DOHH2 (cell line): ENCODE results near the gene ZNF398.

Experiments used
- EZH2phosphoT487 ChIP-seq: fragments of 200-600 bp; sonication (generic); IDR thresholded peaks from 2 replicates; pipeline ENCODE4 v1.6.1; 2017; ENCODE audit warnings: borderline replicate concordance, mild to moderate bottlenecking, antibody characterized with exemption, low read length, moderate library complexity, mixed read lengths
- TF ChIP-seq, protein P1 (sequence below): fragments of 200-600 bp; sonication (generic); IDR thresholded peaks from one replicate; pipeline ENCODE4 v1.5.1; 2014; ENCODE audit warnings: antibody characterized with exemption, mild to moderate bottlenecking, low read depth, low read length; ENCODE audit not compliant: poor library complexity, severe bottlenecking

DNA sequence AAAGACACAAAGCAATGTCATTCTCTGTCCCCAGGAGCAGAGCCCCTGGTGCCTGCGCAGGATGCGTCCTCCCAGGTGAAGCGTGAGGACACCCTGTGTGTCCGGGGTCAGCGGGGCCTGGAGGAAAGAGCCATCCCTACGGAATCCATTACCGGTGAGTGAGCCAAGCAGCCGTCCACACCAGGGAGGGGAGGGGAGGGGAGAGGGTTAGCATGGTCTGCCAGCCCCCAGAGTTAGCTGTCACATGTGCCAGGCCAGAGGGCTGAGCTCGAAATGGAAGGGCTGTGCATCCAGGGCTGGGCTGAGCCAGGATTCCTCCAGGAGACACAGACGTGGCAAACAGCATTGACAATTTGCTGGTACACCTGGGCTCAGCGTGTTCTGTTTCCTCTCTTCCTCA is 63.3 kb downstream of the ZNF398 start:
- no peak for TF ChIP-seq EZH2phosphoT487
- TF ChIP-seq, protein P1, sequence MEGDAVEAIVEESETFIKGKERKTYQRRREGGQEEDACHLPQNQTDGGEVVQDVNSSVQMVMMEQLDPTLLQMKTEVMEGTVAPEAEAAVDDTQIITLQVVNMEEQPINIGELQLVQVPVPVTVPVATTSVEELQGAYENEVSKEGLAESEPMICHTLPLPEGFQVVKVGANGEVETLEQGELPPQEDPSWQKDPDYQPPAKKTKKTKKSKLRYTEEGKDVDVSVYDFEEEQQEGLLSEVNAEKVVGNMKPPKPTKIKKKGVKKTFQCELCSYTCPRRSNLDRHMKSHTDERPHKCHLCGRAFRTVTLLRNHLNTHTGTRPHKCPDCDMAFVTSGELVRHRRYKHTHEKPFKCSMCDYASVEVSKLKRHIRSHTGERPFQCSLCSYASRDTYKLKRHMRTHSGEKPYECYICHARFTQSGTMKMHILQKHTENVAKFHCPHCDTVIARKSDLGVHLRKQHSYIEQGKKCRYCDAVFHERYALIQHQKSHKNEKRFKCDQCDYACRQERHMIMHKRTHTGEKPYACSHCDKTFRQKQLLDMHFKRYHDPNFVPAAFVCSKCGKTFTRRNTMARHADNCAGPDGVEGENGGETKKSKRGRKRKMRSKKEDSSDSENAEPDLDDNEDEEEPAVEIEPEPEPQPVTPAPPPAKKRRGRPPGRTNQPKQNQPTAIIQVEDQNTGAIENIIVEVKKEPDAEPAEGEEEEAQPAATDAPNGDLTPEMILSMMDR: no peak
